WTC11 (cell line): ENCODE measurements around the gene H2AZ1. TPM values are rescaled to one million over a fixed set of nuclear protein-coding genes. Genes with fewer than 3 reads are reported as not detected.

Experiments
- ATAC-seq: fragments of 200-7000 bp; cut with Tn5 transposase; 2 replicates; pipeline ENCODE4 v1.10.0; 2021; ENCODE audit warnings: mild to moderate bottlenecking, moderate library complexity
- CTCF ChIA-PET: fragments of 300-600 bp; sonication (Branson Sonifier 250); formaldehyde crosslinking; loops from one replicate; lab custom pipeline; 2021; ENCODE audit warnings: antibody characterized with exemption; lab: Charles Lee
- POLR2A ChIA-PET: fragments of 350-600 bp; sonication (Branson Sonifier 250); formaldehyde crosslinking; loops from one replicate; lab custom pipeline; 2021; ENCODE audit warnings: antibody characterized with exemption; lab: Charles Lee
- DNase-seq: peaks from one replicate; pipeline ENCODE4 v3.0.0; 2021; ENCODE audit warnings: low spot score
- H3K27ac Mint-ChIP-seq: 2 replicates; pipeline ENCODE4 v1.8.0; 2021; ENCODE audit warnings: mixed read lengths
- H3K27me3 Mint-ChIP-seq: 2 replicates; pipeline ENCODE4 v1.8.0; 2021; ENCODE audit warnings: low read depth, mild to moderate bottlenecking, moderate library complexity, mixed read lengths
- H3K36me3 Mint-ChIP-seq: 2 replicates; pipeline ENCODE4 v1.8.0; 2021; ENCODE audit warnings: mixed read lengths
- H3K4me1 Mint-ChIP-seq: 2 replicates; pipeline ENCODE4 v1.8.0; 2022; ENCODE audit warnings: mixed read lengths
- H3K4me3 Mint-ChIP-seq: 2 replicates; pipeline ENCODE4 v1.8.0; 2021; ENCODE audit warnings: mild to moderate bottlenecking, moderate library complexity, mixed read lengths
- H3K9me3 Mint-ChIP-seq: 2 replicates; pipeline ENCODE4 v1.8.0; 2021; ENCODE audit warnings: mixed read lengths
- EMX1 ChIP-seq: fragments of 250-450 bp; sonication (Bioruptor Pico); IDR thresholded peaks from 2 replicates; pipeline ENCODE4 v1.8.0; 2021; ENCODE audit warnings: mild to moderate bottlenecking
- FOXJ3 ChIP-seq: sonication (generic); formaldehyde crosslinking; IDR thresholded peaks from 2 replicates; pipeline ENCODE4 v1.9.0; 2021; ENCODE audit warnings: missing genetic modification reagents, mild to moderate bottlenecking, borderline replicate concordance
- HMGA2 ChIP-seq: fragments of 250-450 bp; sonication (Bioruptor Pico); IDR thresholded peaks from 2 replicates; pipeline ENCODE4 v1.4.0; 2021; ENCODE audit warnings: mild to moderate bottlenecking, moderate library complexity
- JUN ChIP-seq: sonication (generic); formaldehyde crosslinking; IDR thresholded peaks from 2 replicates; pipeline ENCODE4 v1.8.0; 2023; ENCODE audit warnings: mild to moderate bottlenecking, missing genetic modification reagents
- MAX ChIP-seq: sonication (generic); formaldehyde crosslinking; IDR thresholded peaks from 2 replicates; pipeline ENCODE4 v1.8.0; 2022; ENCODE audit warnings: mild to moderate bottlenecking, missing genetic modification reagents
- MXD4 ChIP-seq: fragments of 250-450 bp; sonication (Bioruptor Pico); IDR thresholded peaks from 2 replicates; pipeline ENCODE4 v1.8.0; 2021; ENCODE audit warnings: mild to moderate bottlenecking, moderate library complexity, borderline replicate concordance
- NFATC4 ChIP-seq: fragments of 250-450 bp; sonication (Bioruptor Pico); IDR thresholded peaks from 2 replicates; pipeline ENCODE4 v1.9.0; 2021; ENCODE audit warnings: mild to moderate bottlenecking
- NR2C2 ChIP-seq: sonication (generic); formaldehyde crosslinking; IDR thresholded peaks from 2 replicates; pipeline ENCODE4 v1.8.0; 2022; ENCODE audit warnings: mild to moderate bottlenecking, missing genetic modification reagents
- NR3C1 ChIP-seq: sonication (generic); formaldehyde crosslinking; conservative IDR thresholded peaks from 2 replicates; pipeline ENCODE4 v1.8.1; 2023; ENCODE audit warnings: low read depth, mild to moderate bottlenecking, missing genetic modification reagents
- SP1 ChIP-seq: sonication (generic); formaldehyde crosslinking; conservative IDR thresholded peaks from 2 replicates; pipeline ENCODE4 v1.8.1; 2022; ENCODE audit warnings: missing genetic modification reagents
- ZNF671 ChIP-seq: fragments of 250-450 bp; sonication (Bioruptor Pico); IDR thresholded peaks from 2 replicates; pipeline ENCODE4 v1.8.0; 2021; ENCODE audit warnings: mild to moderate bottlenecking
- ZSCAN18 ChIP-seq: fragments of 250-450 bp; sonication (Bioruptor Pico); IDR thresholded peaks from 2 replicates; pipeline ENCODE4 v2.1.2; 2022; ENCODE audit warnings: mild to moderate bottlenecking, moderate library complexity
- total RNA-seq: library from RNA; stranded (reverse); gene quantifications from 3 replicates; pipeline ENCODE4 v1.2.3, GENCODE V29; 2021
- TF ChIP-seq, protein P1 (sequence below): sonication (generic); formaldehyde crosslinking; IDR thresholded peaks from 2 replicates; pipeline ENCODE4 v1.8.0; 2023; ENCODE audit warnings: missing genetic modification reagents
- TF ChIP-seq, protein P2 (sequence below): fragments of 250-450 bp; sonication (Bioruptor Pico); IDR thresholded peaks from 2 replicates; pipeline ENCODE4 v1.8.0; 2021; ENCODE audit warnings: mild to moderate bottlenecking
- TF ChIP-seq, protein P3 (sequence below): sonication (generic); formaldehyde crosslinking; IDR thresholded peaks from 2 replicates; pipeline ENCODE4 v1.8.1; 2023; ENCODE audit warnings: mild to moderate bottlenecking, missing genetic modification reagents, moderate library complexity
- TF ChIP-seq, protein P4 (sequence below): sonication (generic); formaldehyde crosslinking; IDR thresholded peaks from 2 replicates; pipeline ENCODE4 v1.8.1; 2023; ENCODE audit warnings: mild to moderate bottlenecking, moderate library complexity, missing genetic modification reagents
- TF ChIP-seq, protein P5 (sequence below): sonication (generic); formaldehyde crosslinking; IDR thresholded peaks from 2 replicates; pipeline ENCODE4 v1.8.1; 2022; ENCODE audit warnings: mild to moderate bottlenecking, moderate library complexity, missing genetic modification reagents

The H2AZ1 gene
- total RNA-seq, 1 experiment from 2014 or later = 684 TPM

GRCh38 chr4:99966692-99967091 is 16.6 kb upstream of the H2AZ1 start:
- ChIA-PET CTCF (no interaction called here), POLR2A (no interaction called here)
- ATAC-seq = no peak
- H3K36me3 Mint-ChIP-seq = no peaks in the 10 kb centered on the region
- no peak for TF ChIP-seq MAX (CRISPR knock-in tag)
- TF ChIP-seq, all 79 proteins: peak for 0
- H3K27me3 Mint-ChIP-seq = no peaks in the 10 kb centered on the region
- no peaks in the 10 kb centered on the region for H3K4me1 Mint-ChIP-seq
- DNase-seq = no peak
- no peaks in the 10 kb centered on the region for H3K9me3 Mint-ChIP-seq
- H3K27ac Mint-ChIP-seq = no peak overlapping the region
- H3K4me3 Mint-ChIP-seq = no peak overlapping the region

GRCh38 chr4:99965674-99966350 is 15.7 kb upstream of the H2AZ1 start:
- POLR2A ChIA-PET = no interaction called here
- Mint-ChIP-seq H3K9me3 (no peaks in the 10 kb centered on the region), H3K4me3 (no peak overlapping the region), H3K27me3 (no peaks in the 10 kb centered on the region), H3K4me1 (no peaks in the 10 kb centered on the region), H3K36me3 (no peaks in the 10 kb centered on the region), H3K27ac (no peak overlapping the region)
- DNase-seq (no peak), ATAC-seq (no peak)
- CTCF ChIA-PET = interaction anchor here (0.7 kb wide), 1 partner anchor 17 kb away, joined by 3 read pairs; no protein-coding TSS in a partner anchor
- TF ChIP-seq FOXJ3 (CRISPR knock-in tag) (no peak), JUN (no peak), ZSCAN18 (CRISPR knock-in tag) (no peak)
- TF ChIP-seq, protein P1, sequence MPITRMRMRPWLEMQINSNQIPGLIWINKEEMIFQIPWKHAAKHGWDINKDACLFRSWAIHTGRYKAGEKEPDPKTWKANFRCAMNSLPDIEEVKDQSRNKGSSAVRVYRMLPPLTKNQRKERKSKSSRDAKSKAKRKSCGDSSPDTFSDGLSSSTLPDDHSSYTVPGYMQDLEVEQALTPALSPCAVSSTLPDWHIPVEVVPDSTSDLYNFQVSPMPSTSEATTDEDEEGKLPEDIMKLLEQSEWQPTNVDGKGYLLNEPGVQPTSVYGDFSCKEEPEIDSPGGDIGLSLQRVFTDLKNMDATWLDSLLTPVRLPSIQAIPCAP = no peak
- TF ChIP-seq, protein P2, sequence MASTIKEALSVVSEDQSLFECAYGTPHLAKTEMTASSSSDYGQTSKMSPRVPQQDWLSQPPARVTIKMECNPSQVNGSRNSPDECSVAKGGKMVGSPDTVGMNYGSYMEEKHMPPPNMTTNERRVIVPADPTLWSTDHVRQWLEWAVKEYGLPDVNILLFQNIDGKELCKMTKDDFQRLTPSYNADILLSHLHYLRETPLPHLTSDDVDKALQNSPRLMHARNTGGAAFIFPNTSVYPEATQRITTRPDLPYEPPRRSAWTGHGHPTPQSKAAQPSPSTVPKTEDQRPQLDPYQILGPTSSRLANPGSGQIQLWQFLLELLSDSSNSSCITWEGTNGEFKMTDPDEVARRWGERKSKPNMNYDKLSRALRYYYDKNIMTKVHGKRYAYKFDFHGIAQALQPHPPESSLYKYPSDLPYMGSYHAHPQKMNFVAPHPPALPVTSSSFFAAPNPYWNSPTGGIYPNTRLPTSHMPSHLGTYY (CRISPR knock-in tag) = no peak
- TF ChIP-seq, protein P3, sequence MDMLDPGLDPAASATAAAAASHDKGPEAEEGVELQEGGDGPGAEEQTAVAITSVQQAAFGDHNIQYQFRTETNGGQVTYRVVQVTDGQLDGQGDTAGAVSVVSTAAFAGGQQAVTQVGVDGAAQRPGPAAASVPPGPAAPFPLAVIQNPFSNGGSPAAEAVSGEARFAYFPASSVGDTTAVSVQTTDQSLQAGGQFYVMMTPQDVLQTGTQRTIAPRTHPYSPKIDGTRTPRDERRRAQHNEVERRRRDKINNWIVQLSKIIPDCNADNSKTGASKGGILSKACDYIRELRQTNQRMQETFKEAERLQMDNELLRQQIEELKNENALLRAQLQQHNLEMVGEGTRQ = no peak

GRCh38 chr4:99965173-99965572 is 15.1 kb upstream of the H2AZ1 start:
- Mint-ChIP-seq H3K4me3 (no peak overlapping the region), H3K36me3 (no peaks in the 10 kb centered on the region), H3K9me3 (no peaks in the 10 kb centered on the region), H3K27me3 (no peaks in the 10 kb centered on the region), H3K4me1 (no peaks in the 10 kb centered on the region), H3K27ac (no peak overlapping the region)
- ChIA-PET CTCF (no interaction called here), POLR2A (no interaction called here)
- TF ChIP-seq, protein P4, sequence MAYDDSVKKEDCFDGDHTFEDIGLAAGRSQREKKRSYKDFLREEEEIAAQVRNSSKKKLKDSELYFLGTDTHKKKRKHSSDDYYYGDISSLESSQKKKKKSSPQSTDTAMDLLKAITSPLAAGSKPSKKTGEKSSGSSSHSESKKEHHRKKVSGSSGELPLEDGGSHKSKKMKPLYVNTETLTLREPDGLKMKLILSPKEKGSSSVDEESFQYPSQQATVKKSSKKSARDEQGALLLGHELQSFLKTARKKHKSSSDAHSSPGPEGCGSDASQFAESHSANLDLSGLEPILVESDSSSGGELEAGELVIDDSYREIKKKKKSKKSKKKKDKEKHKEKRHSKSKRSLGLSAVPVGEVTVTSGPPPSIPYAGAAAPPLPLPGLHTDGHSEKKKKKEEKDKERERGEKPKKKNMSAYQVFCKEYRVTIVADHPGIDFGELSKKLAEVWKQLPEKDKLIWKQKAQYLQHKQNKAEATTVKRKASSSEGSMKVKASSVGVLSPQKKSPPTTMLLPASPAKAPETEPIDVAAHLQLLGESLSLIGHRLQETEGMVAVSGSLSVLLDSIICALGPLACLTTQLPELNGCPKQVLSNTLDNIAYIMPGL = no peak
- TF ChIP-seq MXD4 = no peak
- no peak for TF ChIP-seq NR3C1 (CRISPR knock-in tag)
- TF ChIP-seq ZNF671 = no peak
- no peak for TF ChIP-seq ZSCAN18 (CRISPR knock-in tag)
- no peak for TF ChIP-seq NFATC4
- TF ChIP-seq HMGA2 (CRISPR knock-in tag) = no peak
- TF ChIP-seq SP1 (CRISPR knock-in tag) = no peak
- TF ChIP-seq, protein P5, sequence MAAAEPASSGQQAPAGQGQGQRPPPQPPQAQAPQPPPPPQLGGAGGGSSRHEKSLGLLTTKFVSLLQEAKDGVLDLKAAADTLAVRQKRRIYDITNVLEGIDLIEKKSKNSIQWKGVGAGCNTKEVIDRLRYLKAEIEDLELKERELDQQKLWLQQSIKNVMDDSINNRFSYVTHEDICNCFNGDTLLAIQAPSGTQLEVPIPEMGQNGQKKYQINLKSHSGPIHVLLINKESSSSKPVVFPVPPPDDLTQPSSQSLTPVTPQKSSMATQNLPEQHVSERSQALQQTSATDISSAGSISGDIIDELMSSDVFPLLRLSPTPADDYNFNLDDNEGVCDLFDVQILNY (CRISPR knock-in tag) = no peak
- no peak for TF ChIP-seq NR2C2 (CRISPR knock-in tag)
- no peak for TF ChIP-seq EMX1 (CRISPR knock-in tag)
- no peak for TF ChIP-seq JUN
- DNase-seq = no peak
- no peak for ATAC-seq
